Measurements from ENCODE around the gene GPATCH8.

GPATCH8 gene

DNA sequence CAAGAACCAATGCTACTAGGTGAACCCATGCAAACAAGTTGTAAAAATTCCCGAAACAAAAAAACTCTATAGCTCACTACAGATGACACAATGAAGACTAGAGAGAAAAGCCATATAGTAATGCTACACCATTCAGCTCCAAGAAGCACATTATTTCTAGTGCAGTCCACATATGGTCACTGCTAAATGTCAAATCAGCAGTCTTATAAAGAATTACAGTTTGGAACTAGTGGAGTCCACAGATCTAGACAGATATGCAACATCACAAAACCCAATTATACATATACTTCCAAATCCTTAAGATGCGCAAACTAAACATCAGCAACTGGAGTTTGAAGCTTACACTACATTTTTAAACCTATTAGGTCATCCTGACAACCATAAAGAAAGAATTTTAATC, 33.5 kb downstream of the GPATCH8 start:
- DNase-seq (ENCODE audit: low read depth), result no peak
- TF ChIP-seq CTCF (conservative IDR thresholded peaks at IDR 0.05; ENCODE audit: low read depth, low read length), result no peak
- no peak overlapping the region for H3K4me3 ChIP-seq (ENCODE audit: low read depth, low read length)

GRCh38 chr17:44467108-44467507, 36.1 kb downstream of the GPATCH8 start:
- peak; percentile 22 for DNase-seq (ENCODE audit: low read depth)
- no peak for TF ChIP-seq CTCF (conservative IDR thresholded peaks at IDR 0.05; ENCODE audit: low read depth, low read length)
- H3K4me3 ChIP-seq (ENCODE audit: low read depth, low read length), result no peak overlapping the region

GRCh38 chr17:44466339-44466738, 36.9 kb downstream of the GPATCH8 start:
- H3K4me3 ChIP-seq (ENCODE audit: low read depth, low read length), result no peak overlapping the region
- TF ChIP-seq CTCF (conservative IDR thresholded peaks at IDR 0.05; ENCODE audit: low read depth, low read length), result no peak
- no peak for DNase-seq (ENCODE audit: low read depth)

DNA sequence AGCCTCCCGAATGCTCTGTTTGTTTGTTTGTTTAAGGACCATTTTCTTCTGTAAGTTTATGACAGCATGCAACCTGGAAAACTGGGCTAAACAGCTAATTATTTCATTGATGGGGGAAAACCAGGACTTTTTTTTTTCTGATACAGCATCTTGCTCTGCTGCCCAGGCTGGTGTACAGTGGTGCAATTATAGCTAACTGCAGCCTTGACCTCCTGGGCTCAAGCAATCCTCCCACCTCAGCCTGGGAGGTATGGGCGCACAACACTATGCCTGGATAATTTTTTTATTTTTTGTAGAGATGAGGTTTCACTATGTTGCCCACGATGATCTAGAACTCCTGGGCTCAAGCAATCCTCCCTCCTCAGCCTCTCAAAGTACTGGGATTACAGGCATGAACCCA, 37.3 kb downstream of the GPATCH8 start:
- no peak overlapping the region for H3K4me3 ChIP-seq (ENCODE audit: low read depth, low read length)
- no peak for DNase-seq (ENCODE audit: low read depth)
- no peak for TF ChIP-seq CTCF (conservative IDR thresholded peaks at IDR 0.05; ENCODE audit: low read depth, low read length)

GRCh38 chr17:44465276-44465675, 37.9 kb downstream of the GPATCH8 start:
- no peak for DNase-seq (ENCODE audit: low read depth)
- H3K4me3 ChIP-seq (ENCODE audit: low read depth, low read length), result no peak overlapping the region
- TF ChIP-seq CTCF (conservative IDR thresholded peaks at IDR 0.05; ENCODE audit: low read depth, low read length), result no peak

GRCh38 chr17:44464037-44464436, 39.2 kb downstream of the GPATCH8 start:
- TF ChIP-seq CTCF (conservative IDR thresholded peaks at IDR 0.05; ENCODE audit: low read depth, low read length), result no peak
- peak; percentile 55 for DNase-seq (ENCODE audit: low read depth)
- H3K4me3 ChIP-seq (ENCODE audit: low read depth, low read length), result no peak overlapping the region

DNA sequence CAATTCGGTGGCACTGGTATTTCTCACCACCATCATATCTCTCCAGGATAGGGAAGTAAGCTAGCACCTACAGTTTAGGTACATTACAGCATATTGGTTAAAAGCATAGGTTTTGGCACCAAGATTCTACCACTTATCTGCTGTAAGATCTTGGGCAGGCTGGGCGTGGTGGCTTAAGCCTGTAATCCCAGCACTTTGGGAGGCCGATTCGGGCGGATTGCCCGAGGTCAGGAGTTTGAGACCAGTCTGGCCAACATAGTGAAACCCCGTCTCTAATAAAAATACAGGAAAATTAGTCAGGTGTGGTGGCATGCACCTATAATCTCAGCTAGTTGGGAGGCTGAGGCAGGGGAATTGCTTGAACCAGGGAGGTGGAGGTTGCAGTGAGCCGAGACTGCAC, 51.4 kb downstream of the GPATCH8 start:
- DNase-seq (ENCODE audit: low read depth), result no peak
- H3K4me3 ChIP-seq (ENCODE audit: low read depth, low read length), result no peak overlapping the region
- no peak for TF ChIP-seq CTCF (conservative IDR thresholded peaks at IDR 0.05; ENCODE audit: low read depth, low read length)

Data from choroid plexus epithelial cell (primary cell).